ENCODE data around the gene FHIP1A.
"Not testable (repeated sequence)": the region's sequence is repeated elsewhere in the genome, so short reads cannot be mapped to it uniquely, and the experiment has no call there.

Gene FHIP1A

DNA sequence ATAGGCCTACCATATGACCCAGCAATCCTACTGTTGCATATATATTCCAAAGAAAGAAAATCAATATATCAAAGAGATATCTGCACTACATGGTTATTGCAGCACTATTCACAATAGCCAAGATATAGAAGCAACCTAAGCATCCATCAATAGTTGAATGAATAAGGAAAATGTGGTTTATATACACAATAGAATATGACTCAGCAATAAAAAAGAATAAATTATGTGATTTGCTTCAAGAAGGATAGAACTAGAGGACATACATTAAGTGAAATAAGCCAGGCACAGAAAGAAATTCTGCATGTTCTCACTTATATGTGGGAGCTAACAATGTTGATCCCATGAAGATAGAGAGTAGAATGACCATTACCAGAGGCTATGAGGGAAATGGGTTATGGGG lies 13.1 kb upstream of the FHIP1A start:
- no peak overlapping the region for H3K27ac ChIP-seq
- TF ChIP-seq, protein P1, sequence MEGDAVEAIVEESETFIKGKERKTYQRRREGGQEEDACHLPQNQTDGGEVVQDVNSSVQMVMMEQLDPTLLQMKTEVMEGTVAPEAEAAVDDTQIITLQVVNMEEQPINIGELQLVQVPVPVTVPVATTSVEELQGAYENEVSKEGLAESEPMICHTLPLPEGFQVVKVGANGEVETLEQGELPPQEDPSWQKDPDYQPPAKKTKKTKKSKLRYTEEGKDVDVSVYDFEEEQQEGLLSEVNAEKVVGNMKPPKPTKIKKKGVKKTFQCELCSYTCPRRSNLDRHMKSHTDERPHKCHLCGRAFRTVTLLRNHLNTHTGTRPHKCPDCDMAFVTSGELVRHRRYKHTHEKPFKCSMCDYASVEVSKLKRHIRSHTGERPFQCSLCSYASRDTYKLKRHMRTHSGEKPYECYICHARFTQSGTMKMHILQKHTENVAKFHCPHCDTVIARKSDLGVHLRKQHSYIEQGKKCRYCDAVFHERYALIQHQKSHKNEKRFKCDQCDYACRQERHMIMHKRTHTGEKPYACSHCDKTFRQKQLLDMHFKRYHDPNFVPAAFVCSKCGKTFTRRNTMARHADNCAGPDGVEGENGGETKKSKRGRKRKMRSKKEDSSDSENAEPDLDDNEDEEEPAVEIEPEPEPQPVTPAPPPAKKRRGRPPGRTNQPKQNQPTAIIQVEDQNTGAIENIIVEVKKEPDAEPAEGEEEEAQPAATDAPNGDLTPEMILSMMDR (conservative IDR thresholded peaks at IDR 0.05) = no peak
- TF ChIP-seq ZFX (IDR thresholded peaks at IDR 0.05) = no peak

DNA sequence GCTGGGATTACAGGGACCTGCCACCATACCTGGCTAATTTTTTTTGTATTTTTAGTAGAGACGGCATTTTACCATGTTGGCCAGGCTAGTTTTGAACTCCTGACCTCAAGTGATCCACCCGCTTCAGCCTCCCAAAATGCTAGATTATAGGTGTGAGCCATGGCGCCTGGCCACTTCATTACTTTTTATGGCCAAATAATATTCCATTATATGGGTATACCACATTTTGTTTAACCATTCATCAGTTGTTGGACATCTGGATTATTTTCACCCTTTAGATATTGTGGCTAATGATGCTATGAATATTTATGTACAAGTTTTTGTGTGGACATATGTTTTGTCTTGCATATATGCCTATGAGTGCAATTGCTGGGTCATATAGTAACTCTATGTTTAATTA lies 8.6 kb upstream of the FHIP1A start:
- TF ChIP-seq, protein P1 (conservative IDR thresholded peaks at IDR 0.05) = no peak
- no peak for TF ChIP-seq ZFX (IDR thresholded peaks at IDR 0.05)
- no peak overlapping the region for H3K27ac ChIP-seq

DNA sequence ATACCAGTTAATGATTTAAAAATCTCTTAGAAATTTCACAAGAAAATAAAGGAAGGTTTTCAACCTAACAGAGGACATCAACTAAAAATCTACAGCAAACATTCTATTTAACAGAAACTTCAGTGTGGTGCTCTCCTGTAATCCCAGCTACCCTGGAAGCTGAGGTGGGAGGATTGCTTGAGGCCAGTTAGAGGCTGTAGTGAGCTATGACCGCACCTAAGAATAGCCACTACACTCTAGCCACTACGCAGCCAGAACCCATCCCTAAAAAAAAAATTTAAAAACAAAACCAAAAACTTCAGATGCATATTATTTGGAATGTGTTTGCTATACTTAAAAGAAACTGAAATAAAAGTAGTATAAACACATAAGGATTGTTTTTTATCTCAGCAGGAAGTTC lies 7.2 kb upstream of the FHIP1A start:
- H3K27ac ChIP-seq = no peak overlapping the region
- TF ChIP-seq, protein P1 (conservative IDR thresholded peaks at IDR 0.05) = no peak
- TF ChIP-seq ZFX (IDR thresholded peaks at IDR 0.05) = no peak

DNA sequence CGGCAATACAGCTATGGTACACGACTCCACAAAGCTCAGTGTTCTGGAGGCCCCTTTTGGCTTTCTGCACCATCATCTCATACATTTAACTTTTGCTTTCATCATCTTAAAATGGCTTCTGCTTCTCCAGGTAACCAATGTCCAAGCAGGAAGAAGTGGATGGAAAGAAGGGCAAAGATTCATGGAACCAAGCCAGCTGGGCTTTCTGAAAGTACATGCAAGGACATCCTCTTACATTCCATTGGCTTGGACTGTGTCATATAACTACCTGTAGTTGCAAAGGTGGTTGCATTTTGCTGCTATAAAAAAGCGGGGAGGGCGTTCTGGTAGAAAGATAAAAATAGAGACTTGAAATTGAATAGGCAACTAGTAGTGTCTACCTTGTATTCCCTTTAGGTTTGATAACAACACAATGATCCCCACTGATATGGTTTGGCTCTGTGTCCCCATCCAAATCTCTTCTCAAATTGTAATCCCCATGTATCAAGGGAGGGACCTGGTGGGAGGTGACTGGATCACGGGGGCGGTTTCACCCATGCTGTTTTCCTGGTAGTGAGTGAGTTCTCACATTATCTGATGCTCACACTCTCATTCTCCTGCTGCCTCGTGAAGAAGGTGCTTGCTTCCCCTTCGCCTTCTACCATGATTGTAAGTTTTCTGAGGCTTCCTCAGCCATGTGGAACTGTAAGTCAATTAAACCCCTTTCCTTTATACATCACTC lies 6.7 kb upstream of the FHIP1A start:
- TF ChIP-seq ZFX (IDR thresholded peaks at IDR 0.05) = no peak
- TF ChIP-seq, protein P1 (conservative IDR thresholded peaks at IDR 0.05) = no peak
- H3K27ac ChIP-seq = no peak overlapping the region

DNA sequence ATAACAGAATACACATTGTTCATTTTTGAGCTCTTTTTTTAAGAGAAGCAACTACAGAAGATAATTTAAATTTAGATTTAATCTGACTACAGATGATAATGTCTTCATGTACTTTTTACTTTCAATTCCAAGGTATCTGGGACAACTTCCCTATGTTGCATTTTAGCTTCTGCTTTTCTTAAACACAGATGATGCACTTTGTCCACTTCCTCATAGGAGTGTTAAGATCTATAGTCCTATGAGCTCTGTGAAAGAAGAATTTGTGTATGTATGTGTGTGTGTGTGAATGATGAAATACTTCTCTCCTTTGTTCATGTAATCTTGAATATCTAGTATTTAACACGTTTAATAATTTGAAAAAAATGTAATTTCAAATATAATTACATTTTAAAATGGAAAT lies 5.3 kb upstream of the FHIP1A start:
- TF ChIP-seq, protein P1 (conservative IDR thresholded peaks at IDR 0.05) = no peak
- no peak for TF ChIP-seq ZFX (IDR thresholded peaks at IDR 0.05)

DNA sequence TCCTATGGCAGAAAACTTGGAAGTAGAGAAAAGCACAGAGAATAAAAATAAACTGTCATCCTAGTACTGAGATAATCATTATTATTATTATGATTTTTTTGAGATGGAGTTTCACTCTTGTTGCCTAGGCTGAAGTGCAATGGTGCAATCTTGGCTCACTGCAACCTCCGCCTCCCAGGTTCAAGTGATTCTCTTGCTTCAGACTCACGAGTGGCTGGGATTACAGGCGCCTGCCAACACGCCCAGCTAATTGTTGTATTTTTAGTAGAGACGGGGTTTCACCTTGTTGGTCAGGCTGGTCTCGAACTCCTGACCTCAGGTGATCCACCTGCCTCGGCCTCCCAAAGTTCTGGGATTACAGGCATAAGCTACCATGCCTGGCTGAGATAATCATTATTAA lies 4.2 kb upstream of the FHIP1A start:
- H3K27ac ChIP-seq = not testable (repeated sequence)

More for the DNA sequence above, 5.3 kb upstream of the FHIP1A start:
- no peak overlapping the region for H3K27ac ChIP-seq

DNA sequence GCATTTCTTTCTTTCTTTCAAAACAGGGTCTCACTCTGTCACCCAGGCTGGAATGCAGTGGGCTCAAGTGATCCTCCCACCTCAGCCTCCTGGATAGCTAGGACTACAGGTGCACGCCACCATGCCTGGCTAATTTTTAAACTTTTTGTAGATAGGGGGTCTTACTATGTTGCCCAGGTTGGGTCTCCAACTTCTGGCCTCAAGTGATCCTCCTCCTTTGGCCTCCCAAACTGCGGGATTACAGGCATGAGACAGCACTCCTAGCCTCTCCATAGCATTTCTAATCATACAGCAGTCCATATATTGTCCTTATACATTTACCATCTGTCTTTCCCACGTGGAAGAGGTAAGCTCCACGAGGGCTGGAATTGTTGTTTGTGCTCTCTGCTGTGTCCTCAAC lies 2.0 kb upstream of the FHIP1A start:
- TF ChIP-seq, protein P1 (conservative IDR thresholded peaks at IDR 0.05) = no peak
- no peak for TF ChIP-seq ZFX (IDR thresholded peaks at IDR 0.05)

More for the DNA sequence above, 2.0 kb upstream of the FHIP1A start:
- no peak overlapping the region for H3K27ac ChIP-seq
